Right lobe of liver (tissue), 6 donors: ENCODE results near the gene ACBD6. TPM values are rescaled to one million over a fixed set of nuclear protein-coding genes. Genes with fewer than 3 reads are reported as not detected.

Experiments used
- ATAC-seq, 4 donors: fragments of 200-7000 bp; cut with Tn5 transposase; one replicate each; pipeline ENCODE4 v1.9.1; 2020; ENCODE audit warnings: mild to moderate bottlenecking in 4 of 4, moderate library complexity in 4 of 4
- DNase-seq, 3 donors: peaks; one replicate each; pipeline ENCODE4 v3.0.0-alpha.2; 2020
- H3K27ac ChIP-seq, 3 donors: fragments of 200-600 bp; one replicate each; pipeline ENCODE4 v1.8.0; 2022
- H3K27me3 ChIP-seq, 2 donors: fragments of 200-600 bp; one replicate each; pipeline ENCODE4 v1.8.0; 2022
- H3K36me3 ChIP-seq, 4 donors: fragments of 200-600 bp; sonication (generic) in 1 of 4; one replicate each; pipeline versions ENCODE4 v1.5.1 to v1.8.0; 2017 to 2022; ENCODE audit warnings: control low read depth in 1 of 4
- H3K4me1 ChIP-seq, 4 donors: fragments of 200-600 bp; sonication (generic) in 1 of 4; one replicate each; pipeline versions ENCODE4 v1.5.1 to v1.8.0; 2017 to 2022; ENCODE audit warnings: control low read depth in 1 of 4
- H3K4me3 ChIP-seq, 3 donors: fragments of 200-600 bp; one replicate each; pipeline ENCODE4 v1.8.0; 2022
- H3K9me3 ChIP-seq, 4 donors: fragments of 200-600 bp; sonication (generic) in 1 of 4; one replicate each; pipeline versions ENCODE4 v1.5.1 to v1.8.0; 2017 to 2022; ENCODE audit warnings: control low read depth in 1 of 4
- CTCF ChIP-seq, 4 donors: fragments of 200-600 bp in 3 of 4; fragments of 450-650 bp in 1 of 4; IDR thresholded peaks; one replicate each; pipeline versions ENCODE4 v1.5.1 to v1.8.0; 2016 to 2022; ENCODE audit warnings: antibody characterized with exemption in 4 of 4, mild to moderate bottlenecking in 2 of 4
- POLR2A ChIP-seq: fragments of 450-650 bp; IDR thresholded peaks from one replicate; pipeline ENCODE4 v1.6.1; 2017; ENCODE audit warnings: antibody characterized with exemption, mild to moderate bottlenecking
- WGBS: methylation state at CpG from one replicate; pipeline ENCODE4 v1.1.6; 2018; ENCODE audit warnings: low coverage, low lambda C conversion rate; ENCODE audit not compliant: insufficient coverage; ENCODE audit errors: missing lambda C conversion rate; 5-methylcytosine and 5-hydroxymethylcytosine counted together
- intact Hi-C, 2 donors: fragments of 100-400 bp; cut with DNase I; formaldehyde crosslinking; loops; one replicate each; pipeline versions ENCODE4 v1.11.2 to v1.14.1; 2022
- total RNA-seq, 6 experiments: library from RNA; depleted of rRNA in 2 of 6; stranded (reverse); fragments of >200 nt in 2 of 6; fragmentation: NEBNext Ultra II Directional in 3 of 6; extraction: Animal tissue kit (Norgen Biotek cat#: 25700) in 3 of 6; gene quantifications; one replicate each; pipeline versions ENCODE4 v1.1.0 to v1.2.4, GENCODE V29; 2016 to 2023
- donor health status: DM: no; HTN: yes; CAD: no.
- donor health status: DM: no; HTN: no; CAD: no.
- donor health status: DM: no; HTN: no; CAD: no.
- donor health status: DM: no; HTN: yes; CAD: no.
- donor health status: DM: no; HTN: yes; CAD: no.

The ACBD6 gene
- total RNA-seq, 6 experiments from 2014 or later = 9.5 to 18.9 (median 11.5) TPM

GRCh38 chr1:180265201-180265600, 237.2 kb downstream of the ACBD6 start:
- H3K27ac ChIP-seq = no peak overlapping the region
- H3K27me3 ChIP-seq = no peaks in the 10 kb centered on the region
- WGBS = 64% methylated on average over 9 of the region's 9 CpGs
- TF ChIP-seq CTCF (IDR thresholded peaks at IDR 0.05) (no peak), POLR2A (no peak)
- no peaks in the 10 kb centered on the region for H3K9me3 ChIP-seq
- H3K4me3 ChIP-seq = no peak overlapping the region
- H3K4me1 ChIP-seq = peaks cover 0 to 2% (median under 1%) of the 10 kb centered on the region in 4 donors
- DNase-seq (peak in 1 of 3 donors; percentile 37), ATAC-seq (no peak)
- intact Hi-C loops = no loop called here
- no peaks in the 10 kb centered on the region for H3K36me3 ChIP-seq

- no peaks in the 10 kb centered on the region for H3K27me3 ChIP-seq
- no peaks in the 10 kb centered on the region for H3K36me3 ChIP-seq
- no peak overlapping the region for H3K27ac ChIP-seq
- no peak for TF ChIP-seq CTCF (IDR thresholded peaks at IDR 0.05)
- no peak for TF ChIP-seq POLR2A
- H3K9me3 ChIP-seq = no peaks in the 10 kb centered on the region
- DNase-seq (peak in 1 of 3 donors; percentile 27), ATAC-seq (no peak)
- no peaks in the 10 kb centered on the region for H3K4me1 ChIP-seq
- 76% methylated on average over 2 of the region's 2 CpGs for WGBS
- H3K4me3 ChIP-seq = no peak overlapping the region
- intact Hi-C loops = no loop called here
Measured at GRCh38 chr1:180264595-180264994, 237.8 kb downstream of the ACBD6 start.

- H3K36me3 ChIP-seq = no peaks in the 10 kb centered on the region
- no peaks in the 10 kb centered on the region for H3K9me3 ChIP-seq
- no peak for TF ChIP-seq CTCF (IDR thresholded peaks at IDR 0.05)
- TF ChIP-seq POLR2A = no peak
- no peaks in the 10 kb centered on the region for H3K4me1 ChIP-seq
- H3K4me3 ChIP-seq = no peak overlapping the region
- ATAC-seq (no peak), DNase-seq (peak in 1 of 3 donors; percentile 46)
- no peak overlapping the region for H3K27ac ChIP-seq
- intact Hi-C loops = no loop called here
- no peaks in the 10 kb centered on the region for H3K27me3 ChIP-seq
- 75% methylated on average over 9 of the region's 12 CpGs for WGBS
Measured at GRCh38 chr1:180262628-180263488, 239.5 kb downstream of the ACBD6 start.

- H3K27ac ChIP-seq = no peak overlapping the region
- no peak for TF ChIP-seq CTCF (IDR thresholded peaks at IDR 0.05)
- DNase-seq (no peak), ATAC-seq (no peak)
- H3K4me3 ChIP-seq = no peak overlapping the region
- intact Hi-C loops = no loop called here
- no peaks in the 10 kb centered on the region for H3K4me1 ChIP-seq
- no peaks in the 10 kb centered on the region for H3K27me3 ChIP-seq
- 57% methylated on average over 4 of the region's 7 CpGs for WGBS
- no peaks in the 10 kb centered on the region for H3K36me3 ChIP-seq
- no peaks in the 10 kb centered on the region for H3K9me3 ChIP-seq
Measured at GRCh38 chr1:180261524-180262155, 240.7 kb downstream of the ACBD6 start.
